Stimulated activated CD4-positive, alpha-beta T cell treated with anti-CD3 and anti-CD28 coated beads, Interleukin-12 subunit alpha, Interleukin-12 subunit beta, amount 100 ng/mL, for 48 hours (primary cell): ENCODE measurements around the gene KLHL29.

Experiments
- DNase-seq, 3 donors: peaks; one replicate each; pipeline ENCODE4 v3.0.0-alpha.2; 2020; ENCODE audit warnings: low read depth in 2 of 3, low spot score in 1 of 3

The KLHL29 gene

GRCh38 chr2:23566241-23567142 is 181.5 kb downstream of the KLHL29 start:
- peak; percentile 8 to 22 (median 18) for DNase-seq

GRCh38 chr2:23567161-23567756 is 182.3 kb downstream of the KLHL29 start:
- no peak for DNase-seq

GRCh38 chr2:23568211-23568610 is 183.2 kb downstream of the KLHL29 start:
- no peak for DNase-seq

GRCh38 chr2:23568626-23569190 is 183.7 kb downstream of the KLHL29 start:
- DNase-seq = no peak

GRCh38 chr2:23569761-23570365 is 184.9 kb downstream of the KLHL29 start:
- no peak for DNase-seq

- DNase-seq = no peak
These were observed 186.1 kb downstream of the KLHL29 start for GRCh38 chr2:23571085-23571484.

GRCh38 chr2:23571527-23572282 is 186.7 kb downstream of the KLHL29 start:
- no peak for DNase-seq

- no peak for DNase-seq
These were observed 190.1 kb downstream of the KLHL29 start for GRCh38 chr2:23574919-23575654.

- DNase-seq = no peak
These were observed 194.1 kb downstream of the KLHL29 start for GRCh38 chr2:23578964-23579671.

- DNase-seq = no peak
These were observed 194.7 kb downstream of the KLHL29 start for GRCh38 chr2:23579674-23580073.

- DNase-seq = no peak
These were observed 198.5 kb downstream of the KLHL29 start for GRCh38 chr2:23583467-23583866.

GRCh38 chr2:23584054-23584745 is 199.2 kb downstream of the KLHL29 start:
- no peak for DNase-seq

GRCh38 chr2:23585273-23586170 is 200.5 kb downstream of the KLHL29 start:
- no peak for DNase-seq

GRCh38 chr2:23586741-23587306 is 201.8 kb downstream of the KLHL29 start:
- no peak for DNase-seq

- DNase-seq = no peak
These were observed 202.4 kb downstream of the KLHL29 start for GRCh38 chr2:23587341-23587880.

GRCh38 chr2:23588106-23588505 is 203.1 kb downstream of the KLHL29 start:
- no peak for DNase-seq

- no peak for DNase-seq
These were observed 203.7 kb downstream of the KLHL29 start for GRCh38 chr2:23588508-23589201.
